Measurements from ENCODE around the gene TNFSF13.
A peak's percentile ranks its signal among the peaks of the same experiment; 100 is the strongest.

The TNFSF13 gene

DNA sequence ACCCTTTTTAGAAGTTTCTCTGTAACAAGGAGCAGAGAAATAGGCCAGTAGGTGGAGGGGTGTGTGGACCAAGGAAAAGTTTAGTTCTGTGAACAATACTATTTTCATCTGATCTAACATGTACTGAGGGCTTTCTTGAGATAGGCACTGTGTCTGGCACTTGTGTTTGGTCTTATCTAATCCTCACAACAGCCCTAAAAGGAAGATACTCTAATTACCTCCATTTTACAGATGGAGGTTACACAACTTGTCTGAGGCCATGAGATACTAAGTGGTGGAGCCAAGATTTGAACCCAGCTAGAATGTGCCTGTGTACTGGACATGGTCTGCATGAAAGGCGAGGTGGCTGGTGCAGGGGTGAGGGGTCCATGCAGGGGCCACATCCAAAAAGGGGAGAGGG is 5.2 kb upstream of the TNFSF13 start:
- no peak for DNase-seq

DNA sequence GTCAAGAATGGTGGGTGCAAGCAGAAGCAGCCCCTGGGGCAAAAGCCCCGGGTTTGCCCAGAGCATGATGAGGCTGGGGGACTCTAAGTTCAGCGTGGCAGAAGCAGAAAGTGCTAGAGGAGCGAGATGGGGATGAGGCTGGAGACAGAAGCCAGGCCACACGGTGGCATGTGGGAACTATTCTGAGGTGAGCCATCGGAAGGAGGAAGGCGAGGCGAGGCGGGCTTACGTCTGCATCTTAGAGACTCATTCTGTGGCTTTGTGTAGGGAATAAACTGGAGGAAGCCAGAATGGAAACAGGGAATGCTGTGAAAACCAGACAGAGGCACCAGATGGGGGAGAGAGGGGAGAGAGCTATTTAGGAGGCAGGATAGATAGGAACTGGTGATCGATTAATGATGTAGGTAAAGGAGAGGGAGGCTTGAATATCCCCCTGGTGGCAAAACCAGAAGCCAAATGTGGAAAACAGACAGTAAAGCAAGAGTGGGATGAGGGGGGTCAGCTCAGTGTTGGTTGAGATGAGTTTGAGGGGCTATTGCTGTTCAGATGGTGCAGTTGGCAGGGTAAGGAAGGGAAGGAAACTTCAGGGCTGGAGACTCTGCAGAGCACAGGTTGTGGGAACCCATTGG is 3.1 kb upstream of the TNFSF13 start:
- no peak for DNase-seq

DNA sequence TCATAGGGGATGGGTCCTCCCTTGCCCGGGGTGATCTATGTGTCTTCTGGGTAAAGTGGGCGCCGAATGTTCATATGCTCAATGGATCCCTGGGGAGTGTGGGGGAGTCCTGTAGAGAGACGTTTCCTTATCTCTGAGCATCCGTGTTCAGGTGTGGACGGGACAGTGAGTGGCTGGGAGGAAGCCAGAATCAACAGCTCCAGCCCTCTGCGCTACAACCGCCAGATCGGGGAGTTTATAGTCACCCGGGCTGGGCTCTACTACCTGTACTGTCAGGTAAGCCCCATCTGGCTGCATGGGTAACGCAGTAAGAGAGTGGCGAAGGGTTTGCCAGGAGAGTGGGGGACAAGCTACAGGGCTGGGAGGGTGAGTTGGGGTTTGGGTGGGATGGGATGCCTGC is 1.9 kb upstream of the TNFSF13 start:
- no peak for DNase-seq

DNA sequence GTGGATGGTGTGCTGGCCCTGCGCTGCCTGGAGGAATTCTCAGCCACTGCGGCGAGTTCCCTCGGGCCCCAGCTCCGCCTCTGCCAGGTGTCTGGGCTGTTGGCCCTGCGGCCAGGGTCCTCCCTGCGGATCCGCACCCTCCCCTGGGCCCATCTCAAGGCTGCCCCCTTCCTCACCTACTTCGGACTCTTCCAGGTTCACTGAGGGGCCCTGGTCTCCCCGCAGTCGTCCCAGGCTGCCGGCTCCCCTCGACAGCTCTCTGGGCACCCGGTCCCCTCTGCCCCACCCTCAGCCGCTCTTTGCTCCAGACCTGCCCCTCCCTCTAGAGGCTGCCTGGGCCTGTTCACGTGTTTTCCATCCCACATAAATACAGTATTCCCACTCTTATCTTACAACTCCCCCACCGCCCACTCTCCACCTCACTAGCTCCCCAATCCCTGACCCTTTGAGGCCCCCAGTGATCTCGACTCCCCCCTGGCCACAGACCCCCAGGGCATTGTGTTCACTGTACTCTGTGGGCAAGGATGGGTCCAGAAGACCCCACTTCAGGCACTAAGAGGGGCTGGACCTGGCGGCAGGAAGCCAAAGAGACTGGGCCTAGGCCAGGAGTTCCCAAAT is 1.3 kb upstream of the TNFSF13 start:
- no peak for DNase-seq

DNA sequence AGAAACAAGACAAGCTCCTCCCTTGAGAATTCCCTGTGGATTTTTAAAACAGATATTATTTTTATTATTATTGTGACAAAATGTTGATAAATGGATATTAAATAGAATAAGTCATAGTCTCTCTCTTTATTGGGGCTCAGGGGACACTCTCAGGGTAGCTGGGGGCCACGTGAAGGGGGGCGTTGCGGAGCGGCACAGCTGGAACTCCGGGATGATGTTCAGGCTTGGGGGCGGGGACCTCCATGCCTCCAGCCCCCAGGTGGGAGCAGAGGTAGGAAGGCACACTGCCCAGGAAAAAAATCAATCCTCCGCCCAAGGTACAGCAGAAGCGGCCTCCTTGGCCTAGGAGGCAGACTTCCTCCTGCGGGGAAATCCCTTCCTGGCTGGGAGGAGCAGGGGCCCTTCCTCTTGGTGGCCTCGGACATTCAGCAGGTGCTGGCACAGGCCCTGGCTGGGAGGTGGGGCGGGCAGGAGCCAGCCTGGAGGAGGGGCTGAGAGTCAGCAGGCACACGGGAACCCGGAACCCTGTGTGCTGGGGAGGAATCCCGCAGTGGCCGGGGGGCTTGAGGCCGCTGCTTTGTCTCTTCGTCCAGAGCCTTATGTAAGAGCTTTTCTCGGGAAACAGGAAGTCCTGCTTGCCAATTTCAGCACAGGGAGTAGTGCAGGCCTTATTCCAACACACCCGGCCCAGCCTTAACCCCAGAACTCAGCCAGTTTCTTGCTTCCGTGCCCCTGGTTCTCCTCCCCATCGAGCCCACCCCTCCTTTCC is 591 bp upstream of the TNFSF13 start:
- DNase-seq: peak; percentile 31

DNA sequence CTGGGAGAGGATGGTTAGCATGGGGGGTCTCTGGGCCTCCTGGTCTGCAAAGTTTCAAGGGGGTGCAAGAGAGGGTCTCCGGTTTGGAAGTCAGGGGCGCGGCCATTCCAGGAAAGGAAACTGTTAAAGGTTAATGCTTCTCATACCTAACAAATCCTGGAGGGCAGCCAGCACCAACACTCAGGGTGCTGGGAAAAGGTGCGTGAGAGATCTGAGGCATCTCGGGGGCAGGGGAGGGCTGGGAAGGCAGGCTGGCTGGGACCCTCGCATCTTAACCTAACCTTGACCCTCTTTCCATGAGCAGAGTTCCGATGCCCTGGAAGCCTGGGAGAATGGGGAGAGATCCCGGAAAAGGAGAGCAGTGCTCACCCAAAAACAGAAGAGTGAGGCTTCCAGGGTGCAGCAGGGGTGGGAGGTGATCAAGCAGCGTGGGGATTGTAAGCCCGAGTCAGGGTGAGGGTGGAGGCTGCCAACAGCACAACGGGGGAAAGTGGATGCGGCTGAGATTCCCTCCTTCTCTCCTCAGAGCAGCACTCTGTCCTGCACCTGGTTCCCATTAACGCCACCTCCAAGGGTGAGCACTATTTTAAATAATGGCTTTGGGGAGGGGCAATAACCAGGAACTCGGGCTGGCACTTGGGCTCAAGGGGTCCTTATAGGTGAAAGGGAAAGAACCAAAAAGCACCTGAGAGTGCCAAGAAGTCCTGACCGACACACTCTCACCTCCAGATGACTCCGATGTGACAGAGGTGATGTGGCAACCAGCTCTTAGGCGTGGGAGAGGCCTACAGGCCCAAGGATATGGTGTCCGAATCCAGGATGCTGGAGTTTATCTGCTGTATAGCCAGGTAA is 996 bp downstream of the TNFSF13 start:
- no peak for DNase-seq

DNA sequence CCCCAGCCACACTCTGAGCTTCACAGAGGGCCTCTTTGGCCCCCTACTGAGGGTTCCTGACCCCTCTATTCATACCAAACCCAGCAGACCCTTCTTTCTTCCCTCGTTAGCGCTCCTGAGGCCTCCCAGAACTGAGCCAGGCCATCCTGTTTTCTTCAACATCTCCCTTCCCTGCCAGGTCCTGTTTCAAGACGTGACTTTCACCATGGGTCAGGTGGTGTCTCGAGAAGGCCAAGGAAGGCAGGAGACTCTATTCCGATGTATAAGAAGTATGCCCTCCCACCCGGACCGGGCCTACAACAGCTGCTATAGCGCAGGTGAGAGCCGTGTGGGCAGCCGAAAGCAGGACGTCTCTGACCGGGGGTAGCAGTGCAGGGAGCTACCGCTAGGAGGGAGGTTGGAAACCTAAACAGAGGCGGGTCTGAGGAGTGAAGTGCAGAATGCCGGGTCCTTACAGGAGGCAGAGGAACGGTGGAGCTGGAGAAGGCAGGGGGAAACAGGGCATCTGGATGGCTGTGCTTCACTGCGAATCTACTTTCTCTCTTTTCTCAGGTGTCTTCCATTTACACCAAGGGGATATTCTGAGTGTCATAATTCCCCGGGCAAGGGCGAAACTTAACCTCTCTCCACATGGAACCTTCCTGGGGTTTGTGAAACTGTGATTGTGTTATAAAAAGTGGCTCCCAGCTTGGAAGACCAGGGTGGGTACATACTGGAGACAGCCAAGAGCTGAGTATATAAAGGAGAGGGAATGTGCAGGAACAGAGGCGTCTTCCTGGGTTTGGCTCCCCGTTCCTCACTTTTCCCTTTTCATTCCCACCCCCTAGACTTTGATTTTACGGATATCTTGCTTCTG is 1.9 kb downstream of the TNFSF13 start:
- DNase-seq: no peak

DNA sequence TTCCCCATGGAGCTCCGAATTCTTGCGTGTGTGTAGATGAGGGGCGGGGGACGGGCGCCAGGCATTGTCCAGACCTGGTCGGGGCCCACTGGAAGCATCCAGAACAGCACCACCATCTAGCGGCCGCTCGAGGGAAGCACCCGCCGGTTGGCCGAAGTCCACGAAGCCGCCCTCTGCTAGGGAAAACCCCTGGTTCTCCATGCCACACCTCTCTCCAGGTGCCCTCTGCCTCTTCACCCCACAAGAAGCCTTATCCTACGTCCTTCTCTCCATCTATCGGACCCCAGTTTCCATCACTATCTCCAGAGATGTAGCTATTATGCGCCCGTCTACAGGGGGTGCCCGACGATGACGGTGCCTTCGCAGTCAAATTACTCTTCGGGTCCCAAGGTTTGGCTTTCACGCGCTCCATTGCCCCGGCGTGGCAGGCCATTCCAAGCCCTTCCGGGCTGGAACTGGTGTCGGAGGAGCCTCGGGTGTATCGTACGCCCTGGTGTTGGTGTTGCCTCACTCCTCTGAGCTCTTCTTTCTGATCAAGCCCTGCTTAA is 2.6 kb downstream of the TNFSF13 start:
- peak; percentile 41 for DNase-seq

DNA sequence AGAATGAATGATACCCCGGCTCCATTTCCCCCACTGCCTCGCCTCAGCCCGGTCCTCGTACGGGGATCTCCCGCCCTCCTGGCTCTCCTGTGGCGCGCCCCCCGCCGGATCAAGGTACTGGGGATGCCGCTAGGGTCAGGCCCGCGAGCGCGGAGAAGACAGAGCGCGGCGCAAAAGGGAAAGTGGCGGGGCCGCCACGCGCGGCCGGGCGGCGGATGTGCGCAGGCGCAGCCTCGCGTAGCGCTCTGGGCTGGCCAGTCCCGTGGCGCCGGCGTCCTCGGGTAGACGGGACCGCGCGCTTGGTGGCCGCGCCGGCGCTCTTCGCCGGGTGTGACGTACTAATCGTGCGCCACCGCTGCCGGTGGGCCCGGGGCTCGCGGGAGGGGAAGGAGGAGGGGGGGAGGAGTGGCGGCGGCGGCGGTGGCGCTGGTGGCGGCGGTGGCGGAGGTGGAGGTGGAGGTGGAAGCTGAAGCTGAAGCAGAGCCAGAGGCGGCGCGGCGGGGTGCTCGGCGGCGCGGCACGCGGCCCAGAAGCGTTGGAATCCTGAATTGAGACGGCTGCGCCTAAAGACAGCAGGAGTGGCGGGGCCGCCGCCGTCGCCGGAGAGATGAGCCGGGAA is 3.1 kb downstream of the TNFSF13 start, which contains the start of gene SENP3:
TSS of gene SENP3 (plus strand) at position 331 of the 619 bp plus-strand sequence. CDS start 1,158 bp downstream, outside the sequence.
- no peak for DNase-seq

DNA sequence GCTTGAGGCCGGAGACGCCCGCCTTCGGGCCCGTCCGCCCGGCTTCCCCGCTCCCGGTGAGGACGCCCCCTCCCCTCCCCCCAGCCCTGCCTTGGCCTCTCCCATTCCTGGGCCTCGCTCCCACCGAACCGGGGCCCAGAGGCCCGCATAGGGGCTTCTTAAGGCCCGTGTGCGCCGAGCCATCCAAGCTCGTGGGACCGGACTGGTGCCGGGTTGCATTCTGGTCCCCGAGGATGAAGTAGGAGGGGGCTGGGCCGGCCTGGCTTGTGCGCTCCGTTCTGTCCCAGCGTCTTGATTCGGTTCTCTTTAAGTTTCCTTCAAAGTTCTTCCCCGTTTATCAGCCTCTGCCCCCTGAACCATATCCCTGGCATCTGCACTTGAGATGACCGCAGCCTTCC is 3.7 kb downstream of the TNFSF13 start:
- DNase-seq: no peak

DNA sequence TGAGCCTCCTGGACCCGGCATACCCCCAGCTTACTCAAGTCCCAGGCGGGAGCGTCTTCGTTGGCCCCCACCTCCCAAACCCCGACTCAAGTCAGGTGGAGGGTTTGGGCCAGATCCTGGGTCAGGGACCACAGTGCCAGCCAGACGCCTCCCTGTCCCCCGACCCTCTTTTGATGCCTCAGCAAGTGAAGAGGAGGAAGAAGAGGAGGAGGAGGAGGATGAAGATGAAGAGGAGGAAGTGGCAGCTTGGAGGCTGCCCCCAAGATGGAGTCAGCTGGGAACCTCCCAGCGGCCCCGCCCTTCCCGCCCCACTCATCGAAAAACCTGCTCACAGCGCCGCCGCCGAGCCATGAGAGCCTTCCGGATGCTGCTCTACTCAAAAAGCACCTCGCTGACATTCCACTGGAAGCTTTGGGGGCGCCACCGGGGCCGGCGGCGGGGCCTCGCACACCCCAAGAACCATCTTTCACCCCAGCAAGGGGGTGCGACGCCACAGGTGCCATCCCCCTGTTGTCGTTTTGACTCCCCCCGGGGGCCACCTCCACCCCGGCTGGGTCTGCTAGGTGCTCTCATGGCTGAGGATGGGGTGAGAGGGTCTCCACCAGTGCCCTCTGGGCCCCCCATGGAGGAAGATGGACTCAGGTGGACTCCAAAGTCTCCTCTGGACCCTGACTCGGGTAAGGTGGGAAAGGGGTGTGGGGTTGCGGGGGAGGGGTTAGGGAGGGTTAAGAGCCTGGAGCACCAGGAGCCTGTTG is 4.7 kb downstream of the TNFSF13 start:
- DNase-seq: no peak

DNA sequence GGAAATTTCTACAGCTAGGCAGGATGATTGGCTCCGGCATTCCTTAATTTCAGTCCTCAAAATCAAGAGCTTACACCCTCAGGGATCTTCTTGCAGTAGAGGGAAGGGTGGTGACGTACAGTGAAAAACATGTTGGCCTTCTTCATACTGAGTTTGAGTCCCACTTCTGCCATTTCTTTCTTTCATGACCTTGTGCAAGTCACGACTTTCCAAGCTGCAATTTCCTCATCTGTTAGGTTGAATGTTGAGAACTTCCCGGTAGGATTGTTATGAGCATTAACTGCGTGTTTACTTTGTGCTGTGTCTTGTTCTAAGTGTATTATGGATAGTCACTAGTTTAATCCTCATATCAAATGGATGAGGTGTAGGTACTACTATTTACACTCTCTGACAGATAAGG is 11.0 kb downstream of the TNFSF13 start:
- DNase-seq: no peak

DNA sequence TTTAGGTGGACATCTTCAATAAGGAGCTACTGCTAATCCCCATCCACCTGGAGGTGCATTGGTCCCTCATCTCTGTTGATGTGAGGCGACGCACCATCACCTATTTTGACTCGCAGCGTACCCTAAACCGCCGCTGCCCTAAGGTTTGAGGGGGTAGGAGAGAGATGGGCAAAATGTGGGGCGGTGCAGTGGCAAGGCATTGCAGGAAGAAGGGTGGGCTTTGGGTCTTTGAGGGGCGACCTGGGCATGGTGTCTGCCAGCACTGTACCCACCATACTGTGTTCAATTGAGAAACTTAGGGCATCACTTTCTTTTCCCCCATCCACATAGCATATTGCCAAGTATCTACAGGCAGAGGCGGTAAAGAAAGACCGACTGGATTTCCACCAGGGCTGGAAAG is 11.8 kb downstream of the TNFSF13 start:
- no peak for DNase-seq

DNA sequence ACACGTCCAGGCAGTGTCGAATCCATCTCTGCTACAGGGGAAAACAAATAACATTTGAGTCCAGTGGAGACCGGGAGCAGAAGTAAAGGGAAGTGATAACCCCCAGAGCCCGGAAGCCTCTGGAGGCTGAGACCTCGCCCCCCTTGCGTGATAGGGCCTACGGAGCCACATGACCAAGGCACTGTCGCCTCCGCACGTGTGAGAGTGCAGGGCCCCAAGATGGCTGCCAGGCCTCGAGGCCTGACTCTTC is 13.7 kb downstream of the TNFSF13 start:
- DNase-seq: peak; percentile 93

DNA sequence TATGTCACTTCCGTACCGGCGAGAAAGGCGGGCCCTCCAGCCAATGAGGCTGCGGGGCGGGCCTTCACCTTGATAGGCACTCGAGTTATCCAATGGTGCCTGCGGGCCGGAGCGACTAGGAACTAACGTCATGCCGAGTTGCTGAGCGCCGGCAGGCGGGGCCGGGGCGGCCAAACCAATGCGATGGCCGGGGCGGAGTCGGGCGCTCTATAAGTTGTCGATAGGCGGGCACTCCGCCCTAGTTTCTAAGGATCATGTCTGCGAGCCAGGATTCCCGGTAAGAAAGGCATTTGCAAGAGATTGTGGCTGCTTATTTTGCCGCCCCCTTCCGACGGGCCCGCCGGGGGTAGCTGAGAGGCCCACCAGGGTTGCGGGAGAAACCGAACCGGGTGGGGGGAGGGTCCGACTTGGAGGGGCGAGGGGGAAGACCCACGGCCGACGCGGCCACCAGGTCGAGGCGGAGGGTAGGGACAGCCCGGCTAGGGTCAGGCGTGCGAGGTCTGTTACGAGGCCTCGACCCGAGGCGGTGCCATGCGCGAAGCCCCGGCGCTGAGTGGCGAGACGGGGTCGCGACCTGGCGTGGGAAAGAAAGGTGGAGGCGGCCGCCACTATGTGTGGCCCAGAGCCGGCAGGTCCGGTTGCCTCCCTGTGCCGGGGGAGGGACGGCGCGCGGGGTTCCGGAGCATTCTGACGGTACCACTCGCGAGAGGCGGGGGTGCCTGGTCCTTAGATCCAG is 14.2 kb downstream of the TNFSF13 start:
- peak; percentile 93 for DNase-seq

DNA sequence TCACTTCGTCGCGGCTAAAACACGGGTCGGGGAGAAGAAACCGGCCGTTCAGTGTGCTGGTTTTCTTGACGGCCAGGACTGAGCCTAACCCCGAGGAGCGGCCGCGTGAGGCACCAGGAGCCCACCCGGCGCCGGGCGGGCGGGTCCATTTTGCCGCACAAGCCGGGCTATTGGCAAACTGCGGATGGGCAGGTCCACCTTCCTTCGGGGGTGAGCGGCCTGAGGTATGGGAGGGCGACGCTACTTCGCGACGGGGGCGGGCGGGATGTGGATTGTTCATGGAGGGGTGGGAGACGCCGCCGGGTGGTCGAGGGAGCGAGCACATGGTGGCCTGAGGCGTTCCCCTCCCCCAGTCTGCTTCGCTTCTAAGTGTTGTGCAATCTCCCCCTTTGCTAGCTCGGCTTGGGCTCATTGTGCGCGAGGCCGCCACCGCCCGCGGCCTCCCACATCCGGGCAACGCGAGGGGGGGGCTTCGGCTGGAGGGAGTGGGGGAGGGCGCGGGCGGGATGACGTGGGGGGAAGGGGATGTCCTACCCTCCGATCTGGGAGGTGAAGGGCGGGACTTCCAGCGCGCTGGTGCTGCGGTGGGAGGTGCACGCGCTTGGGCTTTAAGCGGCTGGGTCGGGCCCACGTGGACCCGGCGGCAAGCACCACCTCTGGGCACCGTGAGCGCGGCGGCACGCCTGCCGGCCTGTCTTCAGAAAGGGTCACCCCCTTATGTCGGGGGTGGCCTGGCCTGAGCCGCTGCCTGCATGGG is 15.0 kb downstream of the TNFSF13 start:
- DNase-seq: peak; percentile 17

DNA sequence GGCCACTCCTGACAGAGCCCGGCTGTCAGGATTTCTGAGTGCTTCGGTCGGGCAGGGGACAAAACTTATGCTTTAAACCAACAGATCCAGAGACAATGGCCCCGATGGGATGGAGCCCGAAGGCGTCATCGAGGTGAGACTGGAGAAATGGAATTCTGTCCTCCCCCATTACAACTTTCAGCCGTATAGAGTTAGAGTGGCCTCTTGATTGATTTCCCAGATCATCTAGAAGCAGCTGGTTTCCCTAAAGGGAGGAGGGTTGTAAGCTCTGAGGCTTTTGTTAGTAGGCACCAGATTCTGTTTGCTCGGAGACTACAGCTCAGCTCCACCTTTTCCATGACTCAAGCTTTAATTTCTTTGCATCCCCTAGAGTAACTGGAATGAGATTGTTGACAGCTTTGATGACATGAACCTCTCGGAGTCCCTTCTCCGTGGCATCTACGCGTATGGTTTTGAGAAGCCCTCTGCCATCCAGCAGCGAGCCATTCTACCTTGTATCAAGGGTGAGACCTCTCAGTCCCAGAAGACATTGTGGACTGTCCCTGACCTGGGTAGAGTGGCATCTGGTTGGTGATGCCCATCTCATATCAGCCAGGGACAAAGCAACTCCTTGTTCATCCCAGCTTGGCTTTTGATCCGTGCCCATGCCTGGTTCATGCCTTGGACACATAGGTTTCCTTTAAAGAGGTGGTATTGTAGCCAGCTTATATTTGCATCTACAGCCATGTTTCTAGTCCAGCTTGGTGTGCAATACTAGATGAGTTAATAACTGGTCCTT is 15.8 kb downstream of the TNFSF13 start:
- no peak for DNase-seq

DNA sequence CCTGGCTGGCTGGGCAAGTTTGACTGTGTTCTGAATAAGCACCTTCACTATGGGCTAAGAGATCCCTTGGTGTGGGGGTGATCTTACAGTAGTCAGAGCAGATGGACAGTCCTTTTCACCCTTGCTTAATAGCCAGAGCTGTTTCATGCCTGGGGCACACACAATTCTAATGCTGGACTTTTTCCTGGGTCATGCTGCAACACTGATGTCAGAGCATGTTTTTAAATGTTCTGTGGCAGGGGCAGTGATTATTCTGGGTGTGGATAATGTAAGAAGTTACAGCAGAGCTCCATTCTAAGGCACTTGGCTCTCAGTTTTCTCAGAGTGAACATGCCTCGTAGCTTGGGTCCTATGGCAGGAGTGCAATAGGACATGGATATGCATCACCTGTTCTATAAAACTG is 16.9 kb downstream of the TNFSF13 start:
- no peak for DNase-seq

DNA sequence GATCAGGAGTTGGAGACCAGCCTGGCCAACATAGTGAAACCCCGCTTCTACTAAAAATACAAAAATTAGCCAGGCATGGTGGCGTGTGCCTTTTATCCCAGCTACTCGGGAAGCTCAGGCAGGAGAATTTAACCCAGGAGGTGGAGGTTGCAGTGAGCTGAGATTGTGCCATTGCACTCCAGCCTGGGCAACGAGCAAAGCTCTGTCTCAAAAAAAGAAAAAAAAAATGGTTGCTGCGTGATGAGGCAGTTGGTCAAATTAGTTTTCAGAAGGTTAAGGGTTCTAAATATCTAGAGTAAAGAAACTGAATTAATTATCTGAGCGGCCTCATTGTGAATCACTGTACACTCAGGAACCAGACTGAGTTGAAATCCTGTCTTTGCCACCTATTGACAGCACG is 17.4 kb downstream of the TNFSF13 start:
- DNase-seq: no peak

Measured in NCI-H2029 treated with DMSO at 0.1 percent for 48 hours (cell line).